ENCODE measurements around the gene ITSN1. TPM values are rescaled to one million over a fixed set of nuclear protein-coding genes. Genes with fewer than 3 reads are reported as not detected.

ITSN1 gene
- polyA plus RNA-seq, 3 donors: 37.6 to 39.5 (median 39.4) TPM

DNA sequence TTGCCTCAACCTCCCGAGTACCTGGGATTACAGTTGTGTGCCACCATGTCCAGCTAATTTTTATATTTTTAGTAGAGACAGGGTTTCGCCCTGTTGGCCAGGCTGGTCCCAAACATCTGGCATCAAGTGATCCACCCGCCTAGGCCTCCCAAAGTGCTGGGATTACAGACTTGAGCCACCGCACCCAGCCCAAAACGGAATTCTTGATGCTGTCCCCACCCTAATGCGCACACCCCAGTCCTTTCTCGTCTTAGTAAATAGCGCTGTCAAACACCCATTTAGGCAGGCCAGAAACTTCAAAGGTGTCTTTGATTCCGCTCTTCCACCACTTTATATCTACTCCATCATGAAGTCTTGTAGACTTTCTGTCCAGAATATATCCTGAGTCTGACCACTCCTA, 35.1 kb downstream of the ITSN1 start:
- DNase-seq (ENCODE audit: low read depth in 3 of 3, low spot score in 2 of 3): no peak

DNA sequence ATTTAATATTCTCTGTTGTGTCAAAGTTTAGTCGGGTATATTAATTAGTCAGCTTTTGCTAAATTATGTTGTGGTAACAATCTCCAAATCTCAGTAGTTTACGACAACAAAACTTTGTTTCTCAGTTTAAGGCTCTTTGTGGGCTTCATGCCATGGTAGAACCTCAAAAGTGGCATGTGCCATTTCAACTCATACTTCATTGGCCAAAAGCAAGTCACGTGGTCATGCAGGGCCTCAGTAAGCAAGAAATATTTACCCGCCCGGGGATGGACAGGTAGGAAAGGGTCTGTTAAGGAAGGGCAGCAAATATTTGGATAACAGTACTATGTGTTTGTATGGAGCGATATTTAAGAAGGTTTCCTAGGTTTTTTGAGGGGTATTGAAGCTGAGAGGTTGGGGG, 38.6 kb downstream of the ITSN1 start:
- DNase-seq (ENCODE audit: low read depth in 3 of 3, low spot score in 2 of 3): no peak

DNA sequence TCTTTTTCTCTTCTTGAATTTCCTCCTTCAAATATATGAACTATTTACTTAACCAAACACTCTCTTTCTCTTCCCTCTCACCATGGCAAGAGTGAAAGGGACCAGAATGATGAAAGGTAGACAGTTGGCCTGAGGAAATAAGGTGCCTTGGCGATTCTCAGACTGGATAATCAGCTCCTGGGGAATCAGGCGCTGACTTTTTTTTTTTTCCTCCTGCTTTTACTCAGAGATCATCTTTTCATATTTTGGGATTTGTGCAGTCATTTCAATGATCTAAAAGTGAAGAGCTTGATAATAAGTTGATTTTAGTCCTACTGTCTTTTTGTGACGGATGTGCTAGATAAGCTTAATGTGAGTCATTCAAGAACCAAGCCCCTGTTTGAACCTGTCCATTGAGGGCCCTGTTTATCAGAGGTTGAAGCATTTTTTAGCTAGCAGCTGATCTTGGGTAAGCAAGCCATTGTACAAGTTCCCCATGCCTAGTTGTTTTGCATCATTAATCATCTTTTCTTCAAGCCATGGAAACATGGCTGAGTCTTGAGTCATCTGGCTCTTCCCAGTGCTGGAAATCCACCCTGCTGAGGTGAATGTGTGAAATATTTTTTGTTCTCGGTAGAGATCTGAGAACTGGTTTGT, 40.8 kb downstream of the ITSN1 start:
- DNase-seq (ENCODE audit: low read depth in 3 of 3, low spot score in 2 of 3): no peak

DNA sequence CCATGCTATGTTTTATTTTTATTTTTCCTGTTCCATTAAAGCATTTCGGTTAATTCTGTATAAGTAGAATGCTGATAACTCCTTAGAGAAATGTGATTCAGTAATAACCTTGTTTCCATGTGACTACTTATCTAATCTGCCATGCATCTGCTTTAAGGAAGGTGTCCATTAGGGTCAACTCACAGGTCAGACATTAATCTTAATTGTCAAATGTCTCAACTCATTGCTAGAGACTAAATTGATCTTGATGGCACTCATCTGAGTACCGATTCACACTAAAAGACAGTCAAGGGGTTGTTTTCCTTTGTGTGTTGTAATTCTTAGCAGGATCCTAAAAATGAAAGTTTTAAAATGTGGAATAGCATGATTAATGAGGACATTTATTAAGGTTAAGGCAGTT, 41.8 kb downstream of the ITSN1 start:
- DNase-seq (ENCODE audit: low read depth in 3 of 3, low spot score in 2 of 3): no peak

DNA sequence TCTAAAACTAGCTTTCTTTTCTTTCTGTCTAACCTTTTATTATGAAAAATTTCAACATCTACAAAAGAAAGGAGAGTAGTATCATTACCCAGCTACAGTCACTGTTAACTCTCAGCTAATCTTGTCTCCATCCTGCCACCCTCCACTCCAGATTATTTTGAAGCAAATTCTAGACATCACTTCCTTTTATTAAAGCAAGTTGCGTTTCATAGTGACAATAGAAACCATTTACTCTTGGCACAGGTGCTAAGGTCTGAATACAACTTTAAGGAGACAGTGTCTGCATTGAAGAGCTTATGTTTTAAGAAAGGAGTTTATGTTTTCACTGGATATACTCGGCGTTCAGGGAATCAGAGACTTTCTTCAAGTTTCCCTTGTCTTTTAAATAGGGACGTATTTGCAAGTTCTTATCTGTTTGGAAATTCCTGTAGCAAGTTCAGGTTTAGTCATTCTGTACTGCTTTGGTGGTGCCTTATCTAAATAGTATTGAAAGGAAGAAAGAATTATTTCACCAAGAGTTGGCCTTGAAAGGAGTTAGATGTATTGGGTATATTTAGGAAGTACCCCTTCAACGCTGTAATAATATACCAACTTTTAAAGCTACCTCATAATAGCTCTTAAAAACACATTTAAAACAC, 42.7 kb downstream of the ITSN1 start:
- DNase-seq (ENCODE audit: low read depth in 3 of 3, low spot score in 2 of 3): no peak

DNA sequence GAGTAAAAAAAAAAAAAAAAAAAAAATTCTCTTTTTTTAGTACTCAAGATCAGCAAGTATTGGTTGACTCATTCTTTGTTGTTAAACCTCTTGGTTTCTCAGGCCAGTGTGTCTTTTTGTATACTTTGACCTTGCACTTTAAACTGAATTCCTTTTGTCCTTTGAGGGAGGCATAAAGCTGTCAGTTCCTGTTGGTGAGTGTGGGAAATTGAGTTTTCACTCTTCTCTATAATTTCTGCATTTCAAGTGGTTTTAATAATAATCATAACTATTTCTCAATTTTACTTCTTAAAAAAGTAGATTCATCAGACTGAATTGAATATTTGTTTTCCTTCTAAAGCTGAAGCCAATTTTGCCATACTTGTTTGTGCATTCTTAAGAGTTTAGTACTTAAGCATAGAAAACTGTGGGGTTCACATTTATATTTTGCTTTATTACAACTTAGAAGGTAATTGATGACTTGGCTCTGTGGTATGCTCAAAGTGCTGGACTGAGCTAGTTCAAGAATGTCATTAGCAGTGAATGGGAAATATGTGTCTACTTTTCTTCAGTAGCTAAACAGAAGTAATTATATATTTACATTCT, 43.4 kb downstream of the ITSN1 start:
- no peak for DNase-seq (ENCODE audit: low read depth in 3 of 3, low spot score in 2 of 3)

DNA sequence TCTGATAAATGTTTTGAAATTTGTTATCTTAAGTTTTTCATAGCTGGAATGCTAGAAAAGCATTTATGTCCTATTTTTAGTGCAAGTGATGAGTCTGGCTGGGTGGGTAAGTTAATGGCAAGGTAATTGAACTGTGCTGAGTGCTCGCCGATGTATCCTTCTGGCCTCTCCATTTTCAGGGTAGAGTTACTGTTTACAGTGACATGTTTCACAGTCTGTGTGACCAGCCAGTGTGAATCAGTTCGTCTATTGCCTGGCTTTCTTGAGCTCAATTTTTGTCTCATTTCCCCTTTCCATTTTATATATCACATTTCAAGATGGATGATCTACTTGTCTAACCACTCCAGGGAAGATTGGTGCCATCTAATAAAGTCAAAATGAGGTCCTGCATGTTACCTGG, 44.1 kb downstream of the ITSN1 start:
- DNase-seq (ENCODE audit: low read depth in 3 of 3, low spot score in 2 of 3): no peak

DNA sequence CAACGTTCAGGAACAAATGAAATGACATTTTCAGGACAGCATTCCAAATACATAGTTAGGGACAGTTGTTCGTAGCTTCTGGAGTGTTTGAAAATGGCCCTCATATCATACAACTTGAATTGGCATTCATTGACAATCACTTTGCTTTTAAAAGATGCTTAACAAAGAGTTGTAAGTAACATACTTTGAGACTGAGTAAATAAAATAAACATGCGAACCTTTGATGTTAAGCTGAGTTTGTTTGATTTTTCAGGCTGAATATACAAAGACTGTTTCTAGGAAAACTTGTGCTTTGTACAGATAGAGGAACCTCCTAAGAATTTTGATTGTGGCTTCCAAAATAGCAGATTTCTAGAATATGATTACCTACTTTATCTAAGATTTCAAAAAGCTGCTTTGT, 45.3 kb downstream of the ITSN1 start:
- no peak for DNase-seq (ENCODE audit: low read depth in 3 of 3, low spot score in 2 of 3)

DNA sequence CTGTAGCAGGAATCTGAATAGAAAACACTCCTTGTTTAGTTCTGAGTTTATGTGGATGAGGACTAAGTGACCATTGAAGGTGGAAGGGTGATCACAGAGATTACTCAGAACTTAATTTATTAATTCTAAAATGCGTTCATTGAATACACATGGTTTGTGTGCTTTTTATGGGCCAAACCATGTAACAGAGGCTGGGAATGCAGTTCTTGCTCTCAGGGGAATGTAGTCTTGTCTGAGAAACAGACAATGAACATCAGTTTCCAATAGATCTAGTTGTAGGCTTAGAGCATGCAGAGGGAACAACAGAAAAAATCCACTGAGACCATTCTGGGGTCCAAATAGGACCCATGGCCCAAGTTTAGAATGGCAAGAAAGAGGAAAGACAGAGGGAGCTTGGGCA, 46.1 kb downstream of the ITSN1 start:
- no peak for DNase-seq (ENCODE audit: low read depth in 3 of 3, low spot score in 2 of 3)

DNA sequence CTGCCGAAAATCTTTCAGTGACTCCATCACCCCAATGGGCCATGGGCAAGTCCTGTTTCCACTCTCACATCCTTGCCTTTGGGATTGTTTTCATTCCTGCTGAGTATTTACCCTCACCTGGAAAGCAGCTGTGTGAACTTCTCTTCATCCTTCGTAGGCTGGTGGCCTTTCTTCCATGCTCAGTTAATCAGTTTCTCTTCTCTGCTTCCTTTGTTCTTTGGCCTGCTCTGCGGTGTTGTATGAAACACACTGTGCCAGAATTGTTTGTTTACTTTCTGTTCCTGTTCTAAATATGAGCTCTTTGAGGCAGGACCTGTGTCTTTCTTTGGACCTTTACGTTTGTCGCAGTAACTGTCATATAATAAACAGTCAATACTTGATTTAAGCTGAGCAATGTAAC, 48.6 kb downstream of the ITSN1 start:
- no peak for DNase-seq (ENCODE audit: low read depth in 3 of 3, low spot score in 2 of 3)

DNA sequence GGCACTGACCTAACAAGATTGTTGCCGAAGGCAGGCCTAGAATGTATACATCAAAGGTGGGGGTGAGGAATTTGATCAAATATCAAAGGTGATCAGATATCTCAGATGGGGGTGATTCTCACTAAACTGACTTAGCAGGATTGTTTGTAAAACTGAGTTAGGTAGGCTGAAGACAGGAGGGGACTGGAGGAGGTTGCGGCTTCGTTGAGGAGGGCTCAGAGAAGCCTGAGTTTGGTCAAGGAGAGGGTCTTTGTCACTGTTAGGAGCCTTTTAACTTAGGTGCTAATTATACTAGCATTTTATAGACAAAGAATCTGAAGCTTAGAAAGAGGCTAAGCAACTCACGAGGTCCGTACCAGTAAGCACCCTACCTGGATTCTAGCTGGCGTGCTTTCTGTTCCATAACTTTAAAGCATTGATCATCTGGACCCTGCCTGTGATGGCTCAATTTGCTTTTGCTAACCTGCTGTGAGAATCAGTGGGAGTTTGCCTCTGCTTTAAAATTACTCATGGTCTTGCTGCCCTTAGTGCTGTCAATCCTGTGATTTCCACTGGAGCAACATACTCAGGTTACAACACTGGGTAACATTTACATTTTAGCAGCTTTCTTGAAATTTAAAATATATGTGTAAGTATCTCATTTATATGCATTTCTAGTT, 49.8 kb downstream of the ITSN1 start:
- DNase-seq (ENCODE audit: low read depth in 3 of 3, low spot score in 2 of 3): no peak

DNA sequence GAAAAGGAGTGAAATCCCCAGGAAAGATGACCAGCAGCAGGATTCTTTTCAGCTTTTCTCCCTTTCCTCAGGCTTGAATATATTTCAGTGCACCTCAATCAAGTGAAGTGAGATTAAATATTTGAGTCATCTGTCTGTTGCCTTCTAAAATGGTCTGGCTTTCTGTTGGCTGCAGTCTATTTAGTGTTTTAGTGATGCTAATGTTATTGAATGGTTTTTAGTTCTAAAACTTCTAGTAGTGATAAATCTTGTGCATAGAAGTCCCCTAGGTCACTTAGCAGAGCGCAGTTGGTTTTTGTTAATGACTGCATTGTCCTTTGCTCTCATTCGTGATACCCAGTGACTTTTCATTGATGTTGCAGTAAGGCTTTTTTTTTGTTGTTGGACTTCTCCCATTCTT, 53.5 kb downstream of the ITSN1 start:
- DNase-seq (ENCODE audit: low read depth in 3 of 3, low spot score in 2 of 3): no peak

DNA sequence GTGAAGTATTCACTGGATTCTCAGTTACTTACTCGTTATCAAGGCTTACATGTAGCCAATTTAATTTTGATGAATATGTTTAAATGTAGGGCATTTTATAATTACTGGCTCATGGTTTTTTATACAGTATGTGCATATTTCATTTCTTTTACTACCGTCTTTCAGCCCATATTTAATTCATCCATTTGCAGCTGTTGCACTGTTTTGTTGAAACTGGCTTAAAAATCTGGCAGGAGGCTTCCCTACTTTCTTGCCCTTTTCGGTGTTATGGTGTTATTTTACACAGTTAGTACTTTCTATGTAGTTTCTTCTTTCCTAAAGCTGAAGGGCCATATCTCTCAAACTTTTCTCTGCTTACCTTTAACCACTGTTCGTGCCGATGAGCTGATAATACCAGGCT, 54.2 kb downstream of the ITSN1 start:
- DNase-seq (ENCODE audit: low read depth in 3 of 3, low spot score in 2 of 3): no peak

DNA sequence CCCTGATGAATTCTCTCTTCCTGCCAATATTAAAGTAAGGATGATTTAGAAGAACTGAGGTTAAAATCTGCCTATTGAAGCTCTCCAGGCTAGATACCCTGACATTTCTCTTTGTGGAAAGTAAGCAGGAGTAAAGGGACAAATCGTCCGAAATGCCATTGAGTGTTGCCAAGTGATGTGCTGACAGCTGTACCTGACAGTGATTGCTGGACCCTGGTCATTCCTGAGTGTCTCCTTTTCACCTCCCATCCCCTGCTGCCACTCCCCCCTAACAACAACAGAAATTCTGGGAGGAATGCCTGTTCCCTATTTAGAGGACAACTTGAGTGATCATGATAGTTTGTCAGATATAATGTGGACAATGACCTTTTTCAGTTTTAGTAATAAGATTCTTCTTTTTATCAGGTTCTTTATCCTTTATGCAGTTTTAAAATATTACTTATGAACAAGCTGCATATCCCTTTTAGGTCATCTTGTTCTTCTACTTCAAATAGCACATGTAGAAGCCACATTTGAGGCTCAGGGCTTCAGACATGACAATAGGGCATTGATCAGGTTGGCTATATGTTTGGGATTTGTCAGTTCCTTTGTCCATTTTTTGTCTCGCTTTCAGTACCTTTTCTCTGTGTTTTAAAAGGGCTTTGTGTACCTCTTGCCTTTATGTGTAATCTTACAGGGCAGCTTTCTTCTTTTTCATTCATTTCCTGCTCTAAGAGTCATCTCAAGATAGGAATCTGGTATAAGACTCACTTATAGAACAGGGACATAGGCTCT, 56.0 kb downstream of the ITSN1 start:
- DNase-seq (ENCODE audit: low read depth in 3 of 3, low spot score in 2 of 3): no peak

DNA sequence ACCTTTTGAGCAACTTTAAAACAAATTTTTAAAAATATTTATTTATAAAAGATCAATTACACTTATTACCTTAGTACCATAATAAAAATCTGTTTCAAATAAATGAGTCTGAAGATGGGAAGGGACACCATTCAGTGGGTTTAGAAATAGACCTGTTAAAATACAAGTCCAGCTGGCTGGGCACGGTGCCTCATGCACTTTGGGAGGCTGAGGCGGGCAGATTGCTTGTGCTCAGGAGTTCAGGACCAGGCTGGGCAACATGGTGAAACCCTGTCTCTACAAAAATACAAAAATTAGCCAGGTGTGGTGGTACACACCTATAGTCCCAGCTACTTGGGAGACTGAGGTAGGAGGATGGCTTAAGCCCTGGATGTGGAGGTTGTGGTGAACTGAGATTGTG, 57.0 kb downstream of the ITSN1 start:
- DNase-seq (ENCODE audit: low read depth in 3 of 3, low spot score in 2 of 3): no peak

DNA sequence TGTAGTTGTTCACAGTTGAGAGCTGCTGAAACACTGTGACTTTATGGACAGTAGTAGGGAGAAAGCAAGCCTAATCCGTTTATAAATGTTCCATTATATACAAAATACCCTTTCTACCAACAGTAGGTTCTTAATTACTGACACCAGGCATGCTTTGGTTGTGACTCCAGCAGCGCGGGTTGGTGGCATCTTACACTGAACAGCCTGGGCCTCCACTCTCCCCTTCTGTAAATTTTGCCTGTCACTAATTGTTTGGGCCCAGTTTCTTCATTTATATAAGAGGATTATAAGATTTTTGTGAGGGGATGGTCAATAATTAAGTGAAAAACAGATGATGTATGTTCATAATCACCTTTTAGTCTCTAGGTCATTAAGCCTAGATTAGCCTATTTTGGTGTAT, 58.2 kb downstream of the ITSN1 start:
- DNase-seq (ENCODE audit: low read depth in 3 of 3, low spot score in 2 of 3): no peak

DNA sequence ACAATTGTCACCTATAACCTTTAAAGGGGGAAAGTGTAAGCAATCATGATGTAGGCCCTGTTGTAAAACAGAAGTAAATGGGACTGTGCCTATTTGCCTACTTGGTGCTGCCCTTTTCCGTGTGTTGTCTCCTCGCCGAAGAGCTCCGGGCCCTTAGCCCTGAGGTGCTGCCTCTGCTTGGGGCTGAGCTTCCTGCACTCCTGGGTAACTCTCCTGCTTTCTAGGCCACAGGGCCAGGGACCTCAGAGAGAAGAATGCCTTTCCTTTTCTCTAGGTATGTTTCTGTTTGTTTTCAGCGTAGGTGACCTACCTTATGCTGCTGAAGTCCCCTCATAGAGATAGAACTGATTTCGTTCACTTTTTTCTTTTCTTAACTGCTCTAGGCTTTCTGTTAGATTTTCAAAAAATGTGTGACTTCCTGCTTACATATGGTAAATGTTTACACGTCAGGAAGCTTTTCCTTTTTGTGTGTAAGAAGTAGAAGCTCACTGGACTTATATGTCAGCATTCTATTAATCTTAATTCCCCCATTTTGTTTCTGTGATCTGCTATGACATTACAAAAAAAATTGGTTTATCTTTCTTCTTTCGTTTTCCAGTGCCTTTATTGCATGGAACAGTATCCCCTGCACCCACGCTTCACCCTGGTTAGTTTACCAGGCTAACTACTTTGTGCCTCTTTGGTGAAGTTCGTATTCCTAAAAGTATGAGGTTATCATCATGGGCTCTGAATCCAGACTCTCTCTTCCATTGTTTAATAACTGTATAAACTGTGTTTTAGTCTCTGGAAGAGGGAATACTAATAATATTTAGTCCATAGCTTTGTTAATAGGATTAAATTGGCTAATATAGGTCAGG, 61.7 kb downstream of the ITSN1 start:
- no peak for DNase-seq (ENCODE audit: low read depth in 3 of 3, low spot score in 2 of 3)

DNA sequence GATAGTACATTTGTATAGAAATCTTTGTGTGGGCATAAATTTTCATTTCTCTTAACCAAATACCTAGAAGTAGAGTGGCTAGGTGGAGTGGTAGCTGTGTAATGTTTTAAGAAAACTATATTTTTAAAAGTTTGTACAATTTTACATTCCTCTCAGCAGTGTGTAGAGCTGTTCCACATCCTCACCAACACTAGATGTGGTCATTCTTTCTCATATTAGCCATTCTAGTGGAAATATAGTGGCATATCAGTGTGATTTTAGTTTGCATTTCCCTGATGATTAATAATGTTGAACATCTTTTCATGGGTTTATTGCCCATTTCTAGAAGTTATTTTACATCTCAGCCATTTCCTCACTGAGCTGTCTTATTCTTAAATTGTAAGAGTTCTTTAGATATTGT, 65.5 kb downstream of the ITSN1 start:
- no peak for DNase-seq (ENCODE audit: low read depth in 3 of 3, low spot score in 2 of 3)

DNA sequence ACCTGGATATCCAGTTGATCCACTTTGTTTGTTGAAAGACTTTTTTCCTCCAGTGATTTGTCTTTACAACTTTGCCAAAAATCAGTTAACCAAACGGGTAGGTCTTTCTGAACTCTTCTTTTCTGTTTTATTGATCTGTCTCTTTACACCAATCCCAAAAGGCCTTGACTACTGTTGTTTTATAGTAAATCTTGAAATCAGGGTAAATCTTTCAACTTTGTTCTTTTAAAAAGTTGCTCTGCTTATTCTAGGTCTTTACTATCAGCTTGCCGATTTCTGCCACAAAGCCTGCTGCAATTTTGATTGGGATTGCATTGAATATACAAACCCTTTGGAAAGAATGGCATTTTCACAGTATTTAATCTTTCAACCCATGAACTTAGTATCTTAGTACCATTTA, 66.6 kb downstream of the ITSN1 start:
- no peak for DNase-seq (ENCODE audit: low read depth in 3 of 3, low spot score in 2 of 3)

DNA sequence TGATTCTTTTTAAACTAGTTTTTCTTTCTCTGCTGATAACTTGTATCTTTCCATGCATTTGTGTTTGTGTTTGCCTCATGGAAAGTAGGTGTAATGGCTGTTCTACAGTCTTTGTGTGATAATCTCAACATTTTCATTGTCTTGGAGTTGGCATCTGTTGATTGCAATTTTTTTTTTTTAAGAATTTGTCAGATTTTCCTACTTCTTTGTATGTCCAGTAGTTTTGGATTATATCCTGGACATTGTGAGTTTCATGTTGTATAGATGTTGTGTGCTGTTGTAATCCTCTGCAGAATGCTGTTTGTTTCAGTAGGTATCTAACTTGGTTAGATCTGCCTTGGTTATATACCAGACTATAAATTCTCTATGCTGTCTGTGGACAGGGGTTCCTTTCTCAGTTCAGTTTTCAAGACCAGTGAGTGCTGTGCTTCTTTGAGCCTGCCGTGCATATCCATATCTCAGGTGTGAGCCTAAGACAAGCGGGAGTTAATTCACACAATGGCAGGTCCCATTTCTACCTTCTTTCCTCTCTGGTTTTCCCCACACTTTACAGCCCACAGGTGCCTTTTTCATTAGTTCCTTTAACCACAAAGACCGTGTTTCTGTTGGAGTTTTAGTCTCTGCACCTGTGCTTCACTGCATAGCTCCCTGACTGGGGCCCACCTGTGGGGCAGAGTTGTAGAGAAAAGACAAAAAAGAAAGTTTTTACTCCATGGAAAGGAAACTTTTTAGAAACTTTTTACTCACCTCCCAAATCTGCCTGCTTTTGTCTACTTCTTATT, 69.9 kb downstream of the ITSN1 start:
- no peak for DNase-seq (ENCODE audit: low read depth in 3 of 3, low spot score in 2 of 3)
